HCT116 (cell line): ENCODE results near the gene AIF1L. TPM values are rescaled to one million over a fixed set of nuclear protein-coding genes. Genes with fewer than 3 reads are reported as not detected.

Source experiments
- ATAC-seq: fragments of 200-7000 bp; cut with Tn5 transposase; 2 replicates; pipeline ENCODE4 v1.9.1; 2020; ENCODE audit warnings: mild to moderate bottlenecking, moderate library complexity
- BruUV-seq: library from RNA; stranded (reverse); fragments of 400-500 nt; replicated peaks from 2 replicates; lab custom pipeline; 2021; lab: Mats Ljungman, UMichigan
- CTCF ChIA-PET: fragments of 300-600 bp; sonication (Branson Sonifier 250); formaldehyde crosslinking; loops from one replicate; lab custom pipeline; 2021; ENCODE audit warnings: antibody characterized with exemption; lab: Charles Lee
- POLR2A ChIA-PET: fragments of 300-600, 350-600 bp; sonication (Branson Sonifier 250); formaldehyde crosslinking; loops from one replicate; lab custom pipeline; 2021; ENCODE audit warnings: antibody characterized with exemption; lab: Charles Lee
- RAD21 ChIA-PET, 2 experiments: fragments of 300-600 bp; sonication (Branson Sonifier 250); formaldehyde crosslinking; loops; one replicate each; lab custom pipeline; 2023; ENCODE audit warnings: low total read pairs in 2 of 2; ENCODE audit not compliant: uncharacterized antibody in 2 of 2, unreplicated experiment in 2 of 2, low non-redundant PET in 1 of 2; lab: Charles Lee
- DNase-seq: peaks from one replicate; pipeline ENCODE4 v3.0.0-alpha.2; 2010; ENCODE audit warnings: low read depth, low spot score
- H2AFZ ChIP-seq: fragments of 200-600 bp; shearing (Covaris generic), sonication (generic); 2 replicates; pipeline ENCODE4 v1.6.1; 2017; ENCODE audit warnings: low read depth, mixed run types, mixed read lengths, antibody characterized with exemption, low read length; ENCODE audit not compliant: poor library complexity, severe bottlenecking
- H3K27ac ChIP-seq: 2 replicates; pipeline ENCODE4 v1.5.1; 2012; ENCODE audit warnings: low read depth, low read length
- H3K27me3 ChIP-seq: fragments of 200-600 bp; sonication (generic); 2 replicates; pipeline ENCODE4 v1.6.1; 2016; ENCODE audit warnings: mixed run types, low read length, mixed read lengths; ENCODE audit not compliant: insufficient read depth
- H3K36me3 ChIP-seq, 2 experiments: fragments of 200-500 bp in 1 of 2; fragments of 200-600 bp in 1 of 2; sonication (Bioruptor generic) in 1 of 2; sonication (generic) in 1 of 2; 2 replicates each; pipeline versions ENCODE4 v1.5.1 to v1.6.1; 2014 to 2016; ENCODE audit warnings: low read length in 2 of 2, inconsistent platforms in 1 of 2, mixed read lengths in 1 of 2, mixed run types in 1 of 2; ENCODE audit not compliant: insufficient read depth in 2 of 2, control insufficient read depth in 1 of 2
- H3K4me1 ChIP-seq, 2 experiments: fragments of 200-600 bp in 1 of 2; sonication (generic) in 1 of 2; 2 replicates each; pipeline versions ENCODE4 v1.5.1 to v1.6.1; 2012 to 2017; ENCODE audit warnings: low read length in 2 of 2, inconsistent platforms in 1 of 2, mild to moderate bottlenecking in 1 of 2, mixed read lengths in 1 of 2, mixed run types in 1 of 2, moderate library complexity in 1 of 2; ENCODE audit not compliant: insufficient read depth in 2 of 2, control insufficient read depth in 1 of 2
- H3K4me2 ChIP-seq: fragments of 200-600 bp; sonication (generic); 2 replicates; pipeline ENCODE4 v1.6.1; 2017; ENCODE audit warnings: mixed run types, low read length, mixed read lengths
- H3K4me3 ChIP-seq, 2 experiments: fragments of 200-600 bp in 1 of 2; sonication (generic) in 1 of 2; replicated peaks in 1 of 2; 2 replicates each; pipeline ENCODE4 v1.5.1; 2011 to 2016; ENCODE audit warnings: low read length in 2 of 2, control low read depth in 1 of 2, low read depth in 1 of 2, mild to moderate bottlenecking in 1 of 2, mixed read lengths in 1 of 2, mixed run types in 1 of 2
- H3K79me2 ChIP-seq: fragments of 200-600 bp; sonication (generic); 2 replicates; pipeline ENCODE4 v1.6.1; 2017; ENCODE audit warnings: mild to moderate bottlenecking, mixed run types, low read length, moderate library complexity, mixed read lengths; ENCODE audit not compliant: insufficient read depth
- H3K9ac ChIP-seq: fragments of 200-600 bp; sonication (generic); 2 replicates; pipeline ENCODE4 v1.6.1; 2016; ENCODE audit warnings: low read length, mixed read lengths
- H3K9me2 ChIP-seq: fragments of 200-600 bp; sonication (generic), shearing (Covaris generic); 2 replicates; pipeline ENCODE4 v1.6.1; 2017; ENCODE audit warnings: mixed run types, mild to moderate bottlenecking, moderate library complexity; ENCODE audit not compliant: insufficient read depth
- H3K9me3 ChIP-seq, 2 experiments: fragments of 200-500 bp in 1 of 2; fragments of 200-600 bp in 1 of 2; sonication (Bioruptor generic) in 1 of 2; sonication (generic) in 1 of 2; 2 replicates each; pipeline ENCODE4 v1.6.1; 2014 to 2017; ENCODE audit warnings: low read length in 2 of 2, mixed read lengths in 2 of 2, inconsistent platforms in 1 of 2, low read depth in 1 of 2, mild to moderate bottlenecking in 1 of 2, mixed run types in 1 of 2, moderate library complexity in 1 of 2; ENCODE audit not compliant: control insufficient read depth in 1 of 2, insufficient read depth in 1 of 2
- H4K20me1 ChIP-seq: fragments of 200-600 bp; sonication (generic), shearing (Covaris generic); 2 replicates; pipeline ENCODE4 v1.6.1; 2017; ENCODE audit warnings: mixed run types, mild to moderate bottlenecking, moderate library complexity; ENCODE audit not compliant: insufficient read depth
- ATF3 ChIP-seq: IDR thresholded peaks from 2 replicates; pipeline ENCODE4 v1.6.1; 2012
- CEBPB ChIP-seq: IDR thresholded peaks from 2 replicates; pipeline ENCODE4 v1.6.1; 2012; ENCODE audit warnings: low read depth
- EGR1 ChIP-seq: IDR thresholded peaks from 2 replicates; pipeline ENCODE4 v1.6.1; 2012; ENCODE audit warnings: low read depth
- ELF1 ChIP-seq: IDR thresholded peaks from 2 replicates; pipeline ENCODE4 v1.6.1; 2012; ENCODE audit warnings: low read depth, borderline replicate concordance
- EZH2 ChIP-seq: fragments of 200-600 bp; sonication (generic); IDR thresholded peaks from 2 replicates; pipeline ENCODE4 v1.6.1; 2017; ENCODE audit warnings: antibody characterized with exemption, mixed run types
- FOSL1 ChIP-seq: IDR thresholded peaks from 2 replicates; pipeline ENCODE4 v1.6.1; 2012; ENCODE audit warnings: low read depth
- POLR2A ChIP-seq: IDR thresholded peaks from 2 replicates; pipeline ENCODE4 v1.7.0; 2011; ENCODE audit warnings: borderline replicate concordance; ENCODE audit not compliant: insufficient read depth, insufficient read length; ENCODE audit errors: extremely low read depth
- POLR2AphosphoS5 ChIP-seq: IDR thresholded peaks from 2 replicates; pipeline ENCODE4 v1.6.1; 2011; ENCODE audit warnings: mild to moderate bottlenecking, low read depth, low read length, moderate library complexity
- SIN3A ChIP-seq: IDR thresholded peaks from 2 replicates; pipeline ENCODE4 v1.6.1; 2012; ENCODE audit warnings: low read depth
- SRF ChIP-seq: IDR thresholded peaks from 2 replicates; pipeline ENCODE4 v1.6.1; 2012; ENCODE audit warnings: low read depth
- YY1 ChIP-seq: IDR thresholded peaks from 2 replicates; pipeline ENCODE4 v1.6.1; 2011; ENCODE audit warnings: low read length, low read depth, moderate library complexity, mild to moderate bottlenecking; ENCODE audit not compliant: insufficient replicate concordance; ENCODE audit errors: extremely low read depth
- ZBTB33 ChIP-seq: IDR thresholded peaks from 2 replicates; pipeline ENCODE4 v1.6.1; 2011; ENCODE audit warnings: mild to moderate bottlenecking, low read length, moderate library complexity; ENCODE audit not compliant: insufficient replicate concordance; ENCODE audit errors: extremely low read depth
- ZFX ChIP-seq: fragments of 450-650 bp; IDR thresholded peaks from 2 replicates; pipeline ENCODE4 v1.6.1; 2017
- intact Hi-C: fragments of 100-400 bp; cut with micrococcal nuclease; formaldehyde crosslinking; loops from 2 replicates; pipeline ENCODE4 v1.10.0; 2022
- total RNA-seq: library from RNA; stranded (reverse); gene quantifications from one replicate; pipeline ENCODE4 v1.2.1, GENCODE V29; 2021; ENCODE audit not compliant: unreplicated experiment
- TF ChIP-seq, protein P1 (sequence below): IDR thresholded peaks from 2 replicates; pipeline ENCODE4 v1.6.1; 2012; ENCODE audit warnings: low read depth

Gene AIF1L
- total RNA-seq, 1 experiment from 2014 or later = 34.0 TPM

- TF ChIP-seq, protein P1, sequence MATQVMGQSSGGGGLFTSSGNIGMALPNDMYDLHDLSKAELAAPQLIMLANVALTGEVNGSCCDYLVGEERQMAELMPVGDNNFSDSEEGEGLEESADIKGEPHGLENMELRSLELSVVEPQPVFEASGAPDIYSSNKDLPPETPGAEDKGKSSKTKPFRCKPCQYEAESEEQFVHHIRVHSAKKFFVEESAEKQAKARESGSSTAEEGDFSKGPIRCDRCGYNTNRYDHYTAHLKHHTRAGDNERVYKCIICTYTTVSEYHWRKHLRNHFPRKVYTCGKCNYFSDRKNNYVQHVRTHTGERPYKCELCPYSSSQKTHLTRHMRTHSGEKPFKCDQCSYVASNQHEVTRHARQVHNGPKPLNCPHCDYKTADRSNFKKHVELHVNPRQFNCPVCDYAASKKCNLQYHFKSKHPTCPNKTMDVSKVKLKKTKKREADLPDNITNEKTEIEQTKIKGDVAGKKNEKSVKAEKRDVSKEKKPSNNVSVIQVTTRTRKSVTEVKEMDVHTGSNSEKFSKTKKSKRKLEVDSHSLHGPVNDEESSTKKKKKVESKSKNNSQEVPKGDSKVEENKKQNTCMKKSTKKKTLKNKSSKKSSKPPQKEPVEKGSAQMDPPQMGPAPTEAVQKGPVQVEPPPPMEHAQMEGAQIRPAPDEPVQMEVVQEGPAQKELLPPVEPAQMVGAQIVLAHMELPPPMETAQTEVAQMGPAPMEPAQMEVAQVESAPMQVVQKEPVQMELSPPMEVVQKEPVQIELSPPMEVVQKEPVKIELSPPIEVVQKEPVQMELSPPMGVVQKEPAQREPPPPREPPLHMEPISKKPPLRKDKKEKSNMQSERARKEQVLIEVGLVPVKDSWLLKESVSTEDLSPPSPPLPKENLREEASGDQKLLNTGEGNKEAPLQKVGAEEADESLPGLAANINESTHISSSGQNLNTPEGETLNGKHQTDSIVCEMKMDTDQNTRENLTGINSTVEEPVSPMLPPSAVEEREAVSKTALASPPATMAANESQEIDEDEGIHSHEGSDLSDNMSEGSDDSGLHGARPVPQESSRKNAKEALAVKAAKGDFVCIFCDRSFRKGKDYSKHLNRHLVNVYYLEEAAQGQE = no peak
Measured at GRCh38 chr9:131125288-131126058, 29.1 kb downstream of the AIF1L start, which contains the start of gene NUP214 (continued).

DNA sequence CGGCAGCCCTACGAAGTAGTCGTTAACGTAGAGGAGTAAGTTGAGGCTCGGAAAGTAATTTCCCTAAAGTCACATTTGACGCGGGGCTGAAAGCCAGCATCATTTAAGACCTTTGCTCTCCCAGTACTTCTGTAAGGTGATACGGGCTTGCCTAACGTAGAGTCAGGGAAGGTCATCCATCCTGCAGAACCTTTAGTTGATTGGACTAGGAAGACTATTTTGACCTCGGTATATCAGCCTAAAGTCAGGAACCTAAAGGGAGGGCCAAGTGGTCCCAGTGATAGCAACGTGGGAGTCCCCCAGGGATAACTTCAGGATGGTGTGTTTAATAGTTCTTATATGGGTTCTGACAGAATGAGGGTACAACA lies 29.7 kb downstream of the AIF1L start:
- Histone ChIP-seq H3K4me3 (peak overlapping the region; percentile 91 to 99), H4K20me1 (no peaks in the 10 kb centered on the region), H3K4me2 (peak overlapping the region; percentile 88), H2AFZ (no peak overlapping the region), H3K79me2 (peaks cover 55% of the 10 kb centered on the region), H3K9me3 (no peaks in the 10 kb centered on the region), H3K36me3 (peaks cover 26 to 30% of the 10 kb centered on the region in 2 experiments), H3K27ac (peak overlapping the region; percentile 80), H3K4me1 (peaks cover 6 to 12% of the 10 kb centered on the region in 2 experiments; a peak in 3 of 4 replicates), H3K9ac (peak overlapping the region; percentile 96), H3K9me2 (no peaks in the 10 kb centered on the region), H3K27me3 (no peaks in the 10 kb centered on the region)
- ChIA-PET RAD21 (no interaction called here), CTCF (interaction anchor here (1.0 kb wide), 1 partner anchor 68 kb away, joined by 5 read pairs; no protein-coding TSS in a partner anchor), POLR2A (no interaction called here)
- ATAC-seq (no peak), DNase-seq (no peak)
- BruUV-seq = no TSS peak
- TF ChIP-seq SRF (no peak), POLR2AphosphoS5 (no peak), ZFX (no peak), POLR2A (no peak), ATF3 (no peak), ELF1 (no peak), FOSL1 (no peak), SIN3A (no peak), EZH2 (no peak), ZBTB33 (no peak), CEBPB (no peak), EGR1 (no peak), YY1 (no peak)
- intact Hi-C loops = loop anchor here (5.0 kb wide), 1 partner anchor 69 kb away; no protein-coding TSS in a partner anchor
